A549 treated with DMSO at 1 μM for 4 hours (cell line): Measurements from ENCODE around the gene DCANP1. TPM values are rescaled to one million over a fixed set of nuclear protein-coding genes. Genes with fewer than 3 reads are reported as not detected.

Experiments used
- total RNA-seq: library from RNA; stranded (reverse); fragments of 200-300 nt; extraction: Qiagen RNA extraction; gene quantifications from 5 replicates; pipeline ENCODE4 v1.2.3, GENCODE V29; 2022; ENCODE audit warnings: low read depth

The DCANP1 gene
- not detected in 5 replicates for total RNA-seq

GRCh38 chr5:135447298-135447929, at the start of gene DCANP1:
DCANP1 (minus strand) TSS chr5:135447348; CDS start chr5:135447108, 240 bp downstream.

GRCh38 chr5:135452321-135453030, 5.3 kb upstream of the DCANP1 start, which contains the start of gene TIFAB:
TIFAB (minus strand) TSS chr5:135452351; CDS start chr5:135449939, 2,412 bp downstream.

GRCh38 chr5:135398855-135399793, 48.0 kb downstream of the DCANP1 start, which contains the start of gene MACROH2A1:
MACROH2A1 (minus strand) TSS chr5:135399231; CDS start chr5:135389093, 10,138 bp downstream.

Other genes with a start within 250 kb of the DCANP1 start
- 184 to 218 TPM (median 209 TPM) in 5 replicates for gene MACROH2A1, start 48.1 kb downstream of the DCANP1 start, total RNA-seq
- gene TIFAB, start 5.0 kb upstream of the DCANP1 start, total RNA-seq = not detected in 5 replicates
- gene NEUROG1, start 88.6 kb upstream of the DCANP1 start, total RNA-seq = not detected in 5 replicates
- 0.10 to 0.25 TPM (median 0.12 TPM) in 5 replicates for gene CXCL14, start 131.6 kb upstream of the DCANP1 start, total RNA-seq